HTERT RPE-1 (cell line): ENCODE data around the gene CD1D.

ENCODE experiments used
- in situ Hi-C: fragments of 300-500 bp; cut with MboI; formaldehyde crosslinking; loops from 4 replicates; pipeline ENCODE4 v1.14.3; 2020; ENCODE audit warnings: low sequenced_read_pairs

Gene CD1D

GRCh38 chr1:158180741-158181576 is at the start of gene CD1D:
CD1D (plus strand) TSS chr1:158180895; CDS start chr1:158181102, 207 bp downstream.
- in situ Hi-C loops: no loop called here

- in situ Hi-C loops: no loop called here
Measured at GRCh38 chr1:158131217-158131616, 49.5 kb upstream of the CD1D start.

GRCh38 chr1:158140764-158141192 is 39.9 kb upstream of the CD1D start:
- in situ Hi-C loops: no loop called here

GRCh38 chr1:158145173-158145719 is 35.4 kb upstream of the CD1D start:
- in situ Hi-C loops: no loop called here

GRCh38 chr1:158146165-158146564 is 34.5 kb upstream of the CD1D start:
- in situ Hi-C loops: no loop called here

GRCh38 chr1:158146739-158147138 is 34.0 kb upstream of the CD1D start:
- in situ Hi-C loops: no loop called here

GRCh38 chr1:158147401-158147800 is 33.3 kb upstream of the CD1D start:
- in situ Hi-C loops: no loop called here

- in situ Hi-C loops: no loop called here
Measured at GRCh38 chr1:158147869-158148268, 32.8 kb upstream of the CD1D start.

- in situ Hi-C loops: no loop called here
Measured at GRCh38 chr1:158148468-158148867, 32.2 kb upstream of the CD1D start.

- in situ Hi-C loops: no loop called here
Measured at GRCh38 chr1:158149175-158149574, 31.5 kb upstream of the CD1D start.

- in situ Hi-C loops: no loop called here
Measured at GRCh38 chr1:158149577-158150269, 31.0 kb upstream of the CD1D start.

GRCh38 chr1:158150523-158150922 is 30.2 kb upstream of the CD1D start:
- in situ Hi-C loops: no loop called here

- in situ Hi-C loops: no loop called here
Measured at GRCh38 chr1:158153179-158153578, 27.5 kb upstream of the CD1D start.

GRCh38 chr1:158153746-158154444 is 26.8 kb upstream of the CD1D start:
- in situ Hi-C loops: no loop called here

GRCh38 chr1:158154501-158154900 is 26.2 kb upstream of the CD1D start:
- in situ Hi-C loops: no loop called here

- in situ Hi-C loops: no loop called here
Measured at GRCh38 chr1:158155673-158156072, 25.0 kb upstream of the CD1D start.

GRCh38 chr1:158159597-158159996 is 21.1 kb upstream of the CD1D start:
- in situ Hi-C loops: no loop called here

GRCh38 chr1:158161446-158161845 is 19.2 kb upstream of the CD1D start:
- in situ Hi-C loops: no loop called here

GRCh38 chr1:158163000-158163947 is 17.4 kb upstream of the CD1D start:
- in situ Hi-C loops: no loop called here

- in situ Hi-C loops: no loop called here
Measured at GRCh38 chr1:158169105-158169504, 11.6 kb upstream of the CD1D start.
